Superior temporal gyrus (tissue), 1 donor: Measurements from ENCODE around the gene FCGR1A.
"Not testable (repeated sequence)": the region's sequence is repeated elsewhere in the genome, so short reads cannot be mapped to it uniquely, and the experiment has no call there.

Source experiments
- DNase-seq: peaks from one replicate; pipeline ENCODE4 v3.0.0-alpha.2; 2016; ENCODE audit errors: extremely low spot score

The FCGR1A gene

DNA sequence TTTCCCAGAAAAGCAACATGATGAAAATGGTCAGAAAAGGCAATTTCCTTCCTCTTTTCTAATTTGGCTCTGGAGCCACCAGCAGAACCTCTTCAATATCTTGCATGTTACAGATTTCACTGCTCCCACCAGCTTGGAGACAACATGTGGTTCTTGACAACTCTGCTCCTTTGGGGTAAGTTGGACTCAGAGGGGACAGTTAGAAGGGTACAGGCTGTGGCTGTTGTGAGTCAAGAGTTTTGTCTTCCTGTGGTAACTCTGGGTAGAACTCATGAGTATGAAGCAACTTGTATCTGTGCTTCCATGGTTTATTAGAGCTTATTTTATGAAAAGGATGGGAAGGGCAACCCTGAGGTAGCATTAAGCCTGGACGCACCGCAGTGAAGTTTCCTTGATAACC is at the start of gene FCGR1A:
Gene FCGR1A (plus strand): TSS at position 95 of the 400 bp plus-strand sequence. CDS start 50 bp downstream, at position 145.
- not testable (repeated sequence) for DNase-seq

DNA sequence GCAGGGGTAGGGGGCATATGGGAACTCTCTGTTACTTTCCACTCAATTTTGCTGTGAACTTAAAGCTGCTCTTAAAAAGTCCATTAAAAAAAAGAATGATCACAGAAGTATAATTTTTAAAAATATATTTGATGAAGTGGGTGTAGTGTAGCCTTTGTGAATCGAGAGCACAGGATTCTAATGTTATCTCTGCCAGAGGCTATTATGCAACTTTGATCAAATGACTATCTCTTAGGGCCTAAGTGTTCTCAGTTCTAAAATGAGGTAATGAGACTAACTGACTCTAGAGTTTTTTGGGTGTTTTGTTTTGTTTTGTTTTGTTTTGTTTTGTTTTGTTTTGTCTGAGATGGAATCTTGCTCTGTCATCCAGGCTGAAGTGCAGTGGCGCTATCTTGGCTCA is 49.7 kb upstream of the FCGR1A start:
- DNase-seq, result not testable (repeated sequence)

DNA sequence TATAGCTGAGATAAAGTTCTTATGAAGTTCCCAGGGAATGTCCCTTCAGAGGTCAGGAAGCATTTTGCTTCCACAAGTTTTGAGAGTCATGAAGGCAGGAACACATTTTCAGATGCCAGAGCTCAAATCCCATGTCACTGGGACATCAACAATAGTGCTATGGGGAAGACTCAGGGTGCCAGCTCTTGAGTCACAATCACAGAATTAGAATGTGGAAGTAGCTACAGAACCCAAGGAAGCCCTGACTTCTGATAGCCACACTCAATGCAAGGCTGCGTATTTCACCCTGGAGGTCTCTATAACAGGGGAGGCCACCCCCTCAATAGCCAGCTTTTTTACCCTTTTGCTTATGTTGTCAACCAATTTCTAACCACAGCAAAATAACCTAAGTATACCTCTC is 47.8 kb upstream of the FCGR1A start:
- not testable (repeated sequence) for DNase-seq

DNA sequence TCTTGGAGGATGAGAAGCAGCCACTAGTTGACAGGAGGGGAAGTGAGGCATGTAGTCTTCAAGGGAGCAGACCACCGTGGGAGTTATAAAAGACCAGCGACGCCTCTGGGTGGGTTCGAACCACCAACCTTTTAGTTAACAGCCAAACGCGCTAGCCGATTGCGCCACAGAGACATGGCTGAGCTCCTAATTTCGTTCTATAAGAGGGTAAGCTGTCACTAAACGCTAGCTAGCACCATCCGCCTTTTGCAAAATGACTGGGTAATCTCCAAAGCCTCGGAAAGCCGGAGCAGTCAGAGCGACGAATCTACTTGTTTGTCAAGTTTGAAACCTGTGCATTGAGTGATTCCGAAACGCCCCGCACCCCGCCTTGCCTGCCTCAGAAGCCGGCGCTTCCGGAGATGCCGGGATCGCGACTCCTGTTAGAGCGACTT is 42.3 kb upstream of the FCGR1A start:
- peak; percentile 6 for DNase-seq

DNA sequence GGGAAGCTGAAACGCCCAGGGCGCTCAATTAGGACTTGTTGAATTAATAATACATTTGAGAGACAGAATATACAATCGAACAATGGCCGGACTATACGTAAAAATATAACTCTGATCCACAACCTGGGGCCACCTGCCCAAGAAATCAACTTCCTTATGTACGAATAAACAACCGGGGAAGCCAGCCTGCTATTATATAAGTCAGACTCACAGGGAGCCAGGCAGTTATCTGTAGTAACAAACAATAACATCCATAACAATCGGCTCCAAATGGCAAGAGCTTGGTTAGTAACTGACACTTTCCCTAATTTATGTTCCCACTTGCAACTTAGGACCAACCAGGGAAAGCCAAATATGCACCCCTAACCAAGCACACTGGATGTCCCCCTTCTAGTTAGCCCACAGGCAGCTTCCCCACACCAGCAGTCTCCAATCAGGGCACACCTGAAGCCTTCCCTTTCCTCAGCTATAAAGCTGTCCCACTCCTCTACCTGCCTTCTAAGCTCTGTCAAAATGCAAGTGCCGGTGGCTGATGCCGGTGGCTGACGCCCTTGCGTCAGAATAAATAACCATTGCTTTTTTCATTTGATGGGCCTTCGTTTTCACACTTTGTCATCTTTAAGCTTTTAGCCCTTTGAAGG is 41.8 kb upstream of the FCGR1A start:
- not testable (repeated sequence) for DNase-seq

DNA sequence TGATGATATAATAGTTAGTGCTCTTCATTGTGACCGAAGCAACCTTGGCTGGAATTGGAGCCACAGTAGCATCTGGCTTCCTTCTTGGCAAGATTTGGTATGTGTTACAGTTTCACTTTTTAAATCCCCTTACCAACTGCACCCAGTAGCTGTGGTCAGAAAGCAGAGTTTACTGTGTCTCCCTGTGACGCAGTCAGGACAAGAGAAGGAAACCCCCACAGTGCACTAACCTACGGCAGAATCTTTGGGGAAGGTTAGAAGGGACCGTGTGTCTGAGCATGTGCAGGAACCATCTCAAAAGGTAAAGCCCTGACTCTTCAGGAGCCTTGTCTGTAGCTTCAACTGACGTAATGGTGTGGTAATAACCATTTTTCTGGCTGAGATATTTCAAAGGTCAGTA is 40.6 kb upstream of the FCGR1A start:
- not testable (repeated sequence) for DNase-seq

DNA sequence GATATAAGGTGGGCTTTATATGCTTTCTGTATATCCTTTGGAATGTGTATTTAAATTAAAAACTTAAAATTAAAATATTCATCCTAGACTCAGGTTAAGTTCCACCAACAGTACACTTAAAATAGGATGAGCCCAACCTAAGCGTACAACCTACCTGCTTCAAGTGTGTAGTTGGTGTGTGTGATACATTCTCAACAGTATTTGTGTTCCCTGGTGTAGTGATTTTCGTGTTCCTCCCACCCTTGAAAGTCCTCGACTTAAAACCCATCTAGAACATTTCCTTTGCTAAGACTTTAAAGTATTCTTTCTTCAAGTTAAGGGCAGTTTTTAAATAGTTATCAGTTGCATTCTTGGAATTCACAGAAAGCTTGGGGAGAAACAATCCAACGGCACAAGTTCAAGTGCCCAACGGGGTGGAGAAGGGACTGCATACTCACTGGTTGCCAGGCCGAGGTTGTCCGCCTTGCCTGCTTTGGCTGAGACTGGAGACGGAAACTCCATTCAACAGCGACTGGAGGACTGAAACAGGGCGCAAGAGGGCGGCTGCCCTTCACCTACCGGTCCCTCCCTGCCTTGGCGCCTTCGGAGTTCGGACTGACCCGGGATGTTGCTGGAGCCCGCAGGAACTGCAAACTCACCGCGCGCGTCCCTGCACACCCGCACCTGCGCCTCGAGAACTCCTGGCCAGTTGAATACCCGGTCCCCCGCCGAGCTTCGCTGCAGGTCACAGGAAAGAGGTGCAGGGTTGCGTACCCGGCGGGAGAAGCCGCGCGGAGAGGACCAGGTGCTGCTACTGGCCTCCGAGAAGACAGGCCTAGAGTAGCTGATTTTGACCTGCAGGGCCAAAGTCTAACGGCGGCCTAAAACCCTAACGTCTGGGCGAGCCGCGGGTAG is 35.8 kb upstream of the FCGR1A start:
- not testable (repeated sequence) for DNase-seq

DNA sequence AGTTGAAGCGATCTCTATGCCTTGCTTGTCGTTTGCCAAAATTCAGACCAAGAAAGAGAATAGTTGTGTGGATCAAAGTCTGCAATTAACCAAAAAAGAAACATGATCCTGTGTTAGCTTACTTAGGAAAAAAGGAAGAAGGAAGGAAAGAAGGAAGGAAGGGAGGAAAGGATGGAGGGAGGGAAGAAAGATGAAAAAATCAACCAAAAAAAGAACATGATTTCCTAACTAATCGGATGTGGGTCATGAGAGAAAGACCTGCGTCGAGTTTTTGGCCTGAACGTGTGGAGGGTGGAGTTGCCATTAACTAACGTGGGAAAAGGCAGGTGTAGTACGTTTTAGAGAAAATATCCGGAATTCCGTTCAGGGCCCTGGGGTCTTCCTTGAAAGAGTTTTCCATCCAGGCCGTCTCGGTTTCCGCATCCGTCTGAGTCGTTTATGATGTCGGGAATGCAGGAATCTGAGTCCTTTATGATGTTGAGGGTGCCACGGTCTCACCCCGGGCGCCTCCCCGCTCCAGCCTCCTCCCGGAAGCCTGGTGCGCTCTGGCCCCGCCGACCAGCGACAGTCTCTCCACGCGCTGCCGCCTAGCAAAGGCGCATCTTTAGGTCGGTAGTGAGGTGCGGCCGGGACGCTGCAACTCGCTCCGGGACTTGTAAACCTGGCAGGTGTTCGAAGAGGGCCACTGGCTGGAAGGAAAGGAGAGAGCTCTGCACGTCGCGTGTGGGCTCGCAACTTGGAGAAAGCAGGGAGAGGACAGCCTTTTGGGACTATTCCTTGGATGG is 34.9 kb upstream of the FCGR1A start:
- not testable (repeated sequence) for DNase-seq

DNA sequence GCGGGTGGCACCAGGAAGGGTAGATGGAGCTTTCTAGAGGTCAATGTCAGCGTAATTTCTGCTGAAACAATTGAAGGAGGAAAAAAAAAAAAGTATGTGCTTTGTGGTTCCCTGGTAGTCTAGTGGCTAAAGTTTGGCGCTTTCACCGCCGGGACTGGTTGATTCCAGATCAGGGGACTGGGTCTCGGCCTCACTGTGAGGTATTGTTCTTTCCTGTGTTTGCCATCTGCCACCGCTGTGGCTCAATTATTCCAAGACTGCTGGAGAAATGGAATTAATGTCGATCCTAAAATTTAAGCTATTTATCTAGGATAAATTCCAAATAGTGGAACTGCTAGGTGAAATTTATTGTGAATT is 34.4 kb upstream of the FCGR1A start:
- not testable (repeated sequence) for DNase-seq

DNA sequence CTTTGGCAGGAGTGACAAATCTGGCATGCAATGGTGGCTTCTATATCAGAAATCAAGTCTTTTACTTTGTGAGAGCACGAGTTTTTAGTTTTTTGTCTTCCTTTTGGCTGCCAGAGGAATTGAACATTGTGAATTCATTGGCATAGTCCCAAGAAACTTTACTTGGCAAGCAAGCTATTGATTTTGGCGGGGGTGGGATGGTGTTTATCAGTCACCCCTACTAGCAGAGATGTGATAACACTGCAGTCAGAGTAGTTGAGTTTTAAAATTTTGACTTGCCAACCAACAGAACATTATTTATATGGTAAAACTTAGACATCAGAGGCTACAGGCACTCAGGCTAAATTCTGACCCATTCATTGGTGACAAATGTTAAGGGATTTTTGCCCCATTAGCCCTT is 31.9 kb upstream of the FCGR1A start:
- DNase-seq, result not testable (repeated sequence)

DNA sequence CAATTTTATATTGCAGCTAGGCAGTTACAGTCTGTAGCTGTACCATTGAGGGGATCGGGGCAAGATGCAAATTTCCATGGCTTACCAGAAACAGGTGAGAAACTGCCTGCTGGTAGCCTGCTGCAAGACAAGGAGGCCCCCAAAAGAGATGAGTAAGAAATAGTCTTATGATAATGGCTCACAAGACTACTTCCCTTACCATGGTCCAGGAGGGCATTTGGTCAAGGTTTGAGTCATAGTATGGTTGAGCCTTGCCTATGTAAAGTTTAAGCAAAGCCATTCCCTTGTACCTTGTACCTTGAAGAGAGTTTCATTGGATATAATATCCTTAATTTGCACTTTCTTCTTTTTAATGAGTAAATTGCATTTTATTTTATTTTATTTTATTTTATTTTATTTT is 30.3 kb upstream of the FCGR1A start:
- not testable (repeated sequence) for DNase-seq

DNA sequence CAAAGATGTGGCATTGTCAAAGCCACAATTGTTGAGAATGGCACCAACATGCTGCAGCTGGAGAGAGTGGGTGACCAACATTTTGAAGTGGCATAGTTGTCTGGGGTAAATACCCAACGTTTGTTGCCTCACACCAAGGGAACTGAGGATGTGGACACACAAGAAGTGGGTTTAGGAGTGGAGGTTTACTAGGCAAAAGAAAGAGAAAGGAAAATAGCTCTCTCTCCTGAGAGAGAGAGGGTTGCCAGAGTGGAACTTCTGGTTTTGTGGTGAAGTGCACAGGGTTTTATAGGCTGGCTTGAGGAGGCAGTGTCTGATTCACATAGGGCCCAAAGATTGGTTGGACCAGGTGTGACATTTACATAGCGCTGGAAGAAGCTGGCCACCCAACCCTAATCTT is 29.0 kb upstream of the FCGR1A start:
- DNase-seq, result not testable (repeated sequence)

DNA sequence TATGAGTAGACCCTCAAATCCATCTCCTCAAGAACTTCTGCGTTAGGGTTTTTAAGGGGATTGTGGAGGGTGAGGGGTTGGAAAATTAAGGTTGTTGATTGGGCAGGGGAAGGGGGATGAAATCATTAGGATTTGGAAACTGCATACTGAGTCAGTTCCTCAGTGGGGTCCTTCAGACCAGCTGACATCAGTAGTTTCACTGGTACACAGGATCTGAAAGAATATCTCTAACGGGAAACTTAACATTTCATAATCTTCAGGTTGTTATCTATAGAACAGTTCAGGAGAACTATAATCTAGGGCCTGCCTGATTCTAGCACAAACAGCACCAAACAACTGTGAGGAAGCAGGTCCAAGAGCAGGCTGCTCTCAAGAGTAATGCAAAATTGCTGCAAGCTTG is 27.2 kb upstream of the FCGR1A start:
- DNase-seq, result not testable (repeated sequence)

DNA sequence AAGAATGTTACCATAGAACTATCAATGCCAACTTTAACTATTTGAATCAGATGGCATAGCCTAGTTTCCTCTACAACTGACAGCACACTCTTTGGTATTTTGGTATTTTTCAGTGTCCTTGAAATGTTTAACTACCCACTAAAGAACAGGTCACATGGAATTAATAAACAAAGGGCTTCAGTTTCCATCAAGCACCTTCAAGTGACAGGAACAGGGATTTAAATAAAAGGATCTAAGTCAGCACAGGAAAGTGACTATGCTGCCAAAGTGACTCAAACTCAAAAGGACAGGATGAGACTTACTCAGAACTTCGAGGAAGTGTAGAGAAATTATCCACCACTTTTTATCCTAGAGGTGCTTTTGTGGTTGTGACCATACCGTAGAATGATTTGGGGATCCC is 20.2 kb upstream of the FCGR1A start:
- DNase-seq, result not testable (repeated sequence)

DNA sequence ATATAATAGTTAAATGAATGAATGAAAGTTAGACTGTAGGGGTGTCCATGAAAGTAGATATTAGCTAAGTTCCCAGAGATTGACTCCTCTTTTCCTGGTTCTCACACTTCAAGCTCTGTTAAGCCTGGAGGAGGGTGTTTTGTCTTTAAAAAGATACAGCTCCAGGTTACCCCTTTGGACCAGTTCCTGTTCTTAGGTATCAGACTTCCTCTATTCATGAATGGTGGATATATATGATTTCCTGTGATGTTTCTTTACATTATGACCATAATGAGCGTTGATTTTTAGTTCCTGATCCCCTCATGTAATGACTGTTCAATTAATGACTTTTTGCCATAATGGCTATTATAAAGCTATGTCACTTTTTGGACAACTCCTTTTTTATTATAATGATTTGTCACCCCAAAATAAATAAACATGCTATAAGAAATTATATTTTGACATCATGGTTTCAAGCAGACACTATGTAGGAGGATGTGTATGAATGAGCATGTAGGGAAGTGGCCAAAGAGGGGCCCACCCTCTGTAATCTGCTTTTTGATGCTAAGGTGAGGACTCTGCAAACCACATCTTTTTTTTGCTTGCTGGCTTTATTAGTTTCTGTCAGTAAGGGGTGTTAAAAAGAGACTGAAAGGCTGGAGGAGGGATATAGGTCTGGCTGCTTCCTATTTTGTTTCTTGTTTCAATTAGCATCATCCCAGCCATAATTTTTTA is 18.2 kb upstream of the FCGR1A start:
- DNase-seq, result not testable (repeated sequence)

DNA sequence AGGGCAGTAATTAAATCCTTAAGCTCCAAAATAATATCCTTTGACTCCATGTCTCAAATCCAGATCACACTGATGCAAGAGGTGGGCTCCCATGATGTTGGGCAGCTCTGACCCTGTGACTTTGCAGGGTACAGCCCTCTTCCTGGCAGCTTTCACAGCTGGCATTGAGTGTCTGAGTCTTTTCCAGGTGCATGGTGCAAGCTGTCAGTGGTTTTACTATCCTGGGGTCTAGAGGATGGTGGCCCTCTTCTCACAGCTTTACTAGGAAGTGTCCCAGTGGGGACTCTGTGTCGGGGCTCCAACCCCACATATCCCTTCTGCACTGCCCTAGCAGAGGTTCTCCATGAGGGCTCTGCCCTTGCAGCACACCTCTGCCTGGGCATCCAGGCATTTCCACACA is 16.3 kb upstream of the FCGR1A start:
- DNase-seq, result not testable (repeated sequence)

DNA sequence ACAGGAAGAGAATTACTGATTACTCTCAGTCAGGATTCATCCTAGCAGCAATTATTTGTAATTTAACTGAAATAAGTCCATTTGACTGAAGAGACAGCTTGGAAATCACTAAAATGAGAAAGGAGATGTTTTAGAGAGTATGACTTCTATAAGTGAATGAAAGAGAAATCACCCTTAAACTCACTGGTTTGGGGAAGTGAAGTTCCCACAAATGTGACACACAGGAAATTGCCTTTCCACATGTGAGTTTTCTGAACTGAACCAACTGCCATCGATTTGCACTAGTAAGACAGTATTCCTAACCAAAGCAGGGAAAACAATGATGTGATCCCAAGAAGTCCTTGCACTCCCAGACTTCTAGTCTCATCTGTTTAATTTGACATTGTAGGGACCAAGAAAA is 13.3 kb upstream of the FCGR1A start:
- DNase-seq, result not testable (repeated sequence)

DNA sequence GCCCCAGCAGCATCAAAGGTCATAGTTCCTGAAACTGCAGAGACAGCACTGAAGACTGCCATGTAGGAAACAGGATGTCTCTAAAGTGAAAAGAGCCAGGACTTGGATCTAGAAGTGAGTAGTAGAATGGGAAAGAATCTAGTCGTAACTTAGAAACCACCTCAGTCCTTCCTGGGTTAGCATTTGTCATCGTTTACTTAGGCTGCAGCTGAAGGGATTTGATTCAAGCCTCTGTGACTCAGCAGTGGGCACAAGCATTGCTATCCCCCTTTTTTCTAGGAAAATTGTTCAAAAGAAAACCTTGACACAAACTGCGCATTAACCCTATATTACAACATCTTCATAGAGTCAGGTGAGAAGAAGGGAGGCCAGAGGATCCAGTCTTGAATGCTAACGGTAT is 11.8 kb upstream of the FCGR1A start:
- not testable (repeated sequence) for DNase-seq

DNA sequence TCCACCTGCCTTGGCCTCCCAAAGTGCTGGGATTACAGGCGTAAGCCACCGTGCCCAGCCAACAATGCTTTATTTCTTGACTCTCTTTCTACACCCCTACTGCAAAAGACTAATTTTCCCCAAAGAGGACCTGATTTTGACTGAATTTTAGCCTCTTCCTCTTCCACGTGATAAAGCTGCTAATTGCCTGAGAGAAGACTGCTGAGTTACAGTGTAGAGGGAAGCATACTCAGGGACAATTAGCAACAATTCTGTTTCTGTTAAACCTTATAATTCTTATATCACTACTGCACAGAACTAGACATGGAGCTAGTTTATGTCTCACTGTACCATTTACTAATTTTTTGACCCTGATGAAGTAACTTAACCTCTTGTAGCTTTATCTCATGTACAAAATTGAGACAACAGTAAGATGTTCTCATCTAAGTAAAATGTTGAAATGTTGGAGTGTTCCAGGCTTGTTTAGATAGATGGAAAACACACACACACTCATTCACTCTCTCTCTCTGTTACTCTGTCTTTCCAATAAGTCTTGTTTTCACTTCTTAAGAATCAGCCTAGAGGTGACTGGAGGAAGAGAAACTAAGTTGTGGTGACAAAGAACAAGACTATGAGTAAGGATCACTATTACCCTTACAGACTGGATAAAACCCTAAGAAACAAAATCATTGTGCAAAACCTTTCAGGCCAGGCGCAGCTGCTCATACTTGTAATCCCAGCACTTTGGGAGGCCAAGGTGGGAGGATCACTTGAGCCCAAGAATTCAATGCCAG is 10.7 kb upstream of the FCGR1A start:
- DNase-seq, result not testable (repeated sequence)

DNA sequence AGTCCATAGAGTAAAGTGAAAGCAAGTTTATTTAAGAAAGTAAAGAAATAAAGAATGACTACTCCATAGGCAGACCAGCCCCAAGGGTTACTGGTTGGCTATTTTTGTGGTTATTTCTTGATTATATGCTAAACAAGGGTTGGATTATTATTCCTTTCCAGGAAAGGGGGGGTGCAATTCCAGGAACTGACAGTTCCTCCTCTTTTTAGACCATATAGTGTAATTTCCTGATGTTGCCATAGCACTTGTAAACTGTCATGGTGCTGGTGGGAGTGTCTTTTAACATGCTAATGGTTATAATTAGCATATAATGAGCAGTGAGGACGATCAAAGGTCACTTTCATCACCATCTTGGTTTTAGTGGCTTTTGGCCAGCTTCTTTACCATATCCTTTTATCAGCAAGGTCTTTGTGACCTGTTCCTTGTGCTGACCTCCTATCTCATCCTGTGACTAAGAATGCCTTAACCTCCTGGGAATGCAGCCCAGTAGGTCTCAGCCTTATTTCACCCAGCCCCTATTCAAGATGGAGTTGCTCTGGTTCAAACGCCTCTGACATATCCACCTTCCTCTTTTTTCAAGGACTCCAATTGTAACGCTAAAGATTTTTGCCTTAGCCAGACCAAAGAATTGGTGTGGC is 6.9 kb upstream of the FCGR1A start:
- not testable (repeated sequence) for DNase-seq
